NCI-H2029 treated with DMSO at 0.1 percent for 48 hours (cell line): ENCODE measurements around the gene TNNT2.

Experiments
- DNase-seq: peaks from one replicate; lab custom pipeline; 2025; lab: John Stamatoyannopoulos, UW

The TNNT2 gene

GRCh38 chr1:201377611-201378092 lies at the start of gene TNNT2:
TNNT2 (minus strand) TSS chr1:201377680; CDS start chr1:201373254, 4,426 bp downstream.
- no peak for DNase-seq

GRCh38 chr1:201426479-201427310 lies 49.2 kb upstream of the TNNT2 start:
- DNase-seq = no peak

GRCh38 chr1:201424146-201424545 lies 46.7 kb upstream of the TNNT2 start:
- no peak for DNase-seq

GRCh38 chr1:201423655-201424054 lies 46.2 kb upstream of the TNNT2 start:
- DNase-seq = no peak

GRCh38 chr1:201422436-201423030 lies 45.1 kb upstream of the TNNT2 start:
- DNase-seq = no peak

GRCh38 chr1:201422026-201422425 lies 44.5 kb upstream of the TNNT2 start:
- no peak for DNase-seq

GRCh38 chr1:201421041-201421440 lies 43.6 kb upstream of the TNNT2 start:
- DNase-seq = no peak

- DNase-seq = no peak
Measured at GRCh38 chr1:201420608-201421002, 43.1 kb upstream of the TNNT2 start.

GRCh38 chr1:201419746-201420607 lies 42.5 kb upstream of the TNNT2 start:
- DNase-seq = no peak

GRCh38 chr1:201419256-201419655 lies 41.8 kb upstream of the TNNT2 start:
- DNase-seq = no peak

- no peak for DNase-seq
Measured at GRCh38 chr1:201418461-201418860, 41.0 kb upstream of the TNNT2 start.

GRCh38 chr1:201414051-201414738 lies 36.7 kb upstream of the TNNT2 start:
- no peak for DNase-seq

GRCh38 chr1:201411292-201411691 lies 33.8 kb upstream of the TNNT2 start:
- no peak for DNase-seq

- no peak for DNase-seq
Measured at GRCh38 chr1:201409440-201409839, 32.0 kb upstream of the TNNT2 start.

GRCh38 chr1:201408834-201409200 lies 31.3 kb upstream of the TNNT2 start:
- DNase-seq = no peak

GRCh38 chr1:201408176-201408833 lies 30.8 kb upstream of the TNNT2 start:
- DNase-seq = peak; percentile 66

GRCh38 chr1:201406831-201407406 lies 29.4 kb upstream of the TNNT2 start:
- no peak for DNase-seq

- no peak for DNase-seq
Measured at GRCh38 chr1:201405484-201405831, 28.0 kb upstream of the TNNT2 start.

- no peak for DNase-seq
Measured at GRCh38 chr1:201404722-201405483, 27.4 kb upstream of the TNNT2 start.

- no peak for DNase-seq
Measured at GRCh38 chr1:201404055-201404454, 26.6 kb upstream of the TNNT2 start.
